Measurements from ENCODE around the gene MVB12B.

DNA sequence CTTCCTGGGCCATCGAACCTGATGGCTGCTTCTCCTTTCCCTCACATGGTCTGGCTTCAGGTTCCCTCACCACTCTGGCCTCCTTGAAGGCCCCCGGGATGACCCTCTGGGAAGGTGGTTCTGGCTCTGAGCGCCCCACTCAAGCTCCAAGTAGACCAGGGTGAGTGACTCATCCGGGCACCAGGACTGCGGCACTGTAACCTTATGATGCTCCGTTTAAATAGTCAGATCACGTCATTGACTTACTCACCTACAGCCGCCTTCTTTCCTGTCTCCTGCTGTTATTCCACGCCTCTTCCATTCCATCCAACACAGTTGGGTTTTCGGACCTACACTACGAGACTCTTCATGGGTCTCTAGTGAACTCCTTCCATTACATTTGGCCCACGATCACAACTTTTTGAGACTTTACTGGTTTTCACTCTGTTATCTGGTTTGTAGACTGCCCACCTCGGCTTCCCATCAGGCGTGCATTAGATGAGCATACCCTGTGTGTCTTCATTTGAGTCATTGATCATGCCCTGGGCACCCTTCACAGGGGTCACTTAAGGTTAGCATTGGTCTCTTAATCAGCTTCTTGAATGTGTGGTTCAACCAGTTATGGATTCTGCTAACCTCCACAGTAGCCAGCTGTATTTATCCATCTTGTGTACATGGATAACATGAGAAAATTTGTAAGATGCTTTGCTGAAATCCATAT is 148.3 kb downstream of the MVB12B start:
- TF ChIP-seq CTCF (conservative IDR thresholded peaks at IDR 0.05; ENCODE audit: low read depth, low read length) (no peak), POLR2A (IDR thresholded peaks at IDR 0.05; ENCODE audit: low read depth, low read length) (no peak)
- TF ChIP-seq, protein P1, sequence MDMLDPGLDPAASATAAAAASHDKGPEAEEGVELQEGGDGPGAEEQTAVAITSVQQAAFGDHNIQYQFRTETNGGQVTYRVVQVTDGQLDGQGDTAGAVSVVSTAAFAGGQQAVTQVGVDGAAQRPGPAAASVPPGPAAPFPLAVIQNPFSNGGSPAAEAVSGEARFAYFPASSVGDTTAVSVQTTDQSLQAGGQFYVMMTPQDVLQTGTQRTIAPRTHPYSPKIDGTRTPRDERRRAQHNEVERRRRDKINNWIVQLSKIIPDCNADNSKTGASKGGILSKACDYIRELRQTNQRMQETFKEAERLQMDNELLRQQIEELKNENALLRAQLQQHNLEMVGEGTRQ (IDR thresholded peaks at IDR 0.05; ENCODE audit: low read depth, low read length): no peak
